H1 (cell line): ENCODE measurements around the gene KCNT1. TPM values are rescaled to one million over a fixed set of nuclear protein-coding genes. Genes with fewer than 3 reads are reported as not detected.

Experiments
- CTCF ChIA-PET: fragments of 300-600 bp; sonication (Branson Sonifier 250); formaldehyde crosslinking; loops from one replicate; lab custom pipeline; 2021; ENCODE audit not compliant: partially characterized antibody; lab: Charles Lee
- POLR2A ChIA-PET: fragments of 300-600 bp; sonication (Branson Sonifier 250); formaldehyde crosslinking; loops from one replicate; lab custom pipeline; 2021; ENCODE audit warnings: inconsistent platforms; ENCODE audit not compliant: partially characterized antibody; lab: Charles Lee
- DNase-seq, 2 experiments: peaks; one replicate each; pipeline versions ENCODE4 v3.0.0 to v3.0.0-alpha.2; 2010 to 2022; ENCODE audit warnings: low spot score in 2 of 2, low read depth in 1 of 2, mixed read lengths in 1 of 2
- FAIRE-seq: peaks from 2 replicates; lab custom pipeline; 2011; peaks lifted over from hg19 to GRCh38; lab: Jason Lieb, UNC
- H2AFZ ChIP-seq: 2 replicates; pipeline ENCODE4 v1.8.1; 2012; ENCODE audit warnings: low read length, inconsistent platforms
- H2AK5ac ChIP-seq: 2 replicates; pipeline ENCODE4 v1.6.1; 2013; ENCODE audit warnings: low read depth, low read length
- H2BK120ac ChIP-seq: replicated peaks from 2 replicates; pipeline ENCODE3; 2013; ENCODE audit warnings: low read depth, low read length, inconsistent platforms
- H2BK12ac ChIP-seq: 2 replicates; pipeline ENCODE4 v1.6.1; 2013; ENCODE audit warnings: low read depth, low read length
- H2BK15ac ChIP-seq: 2 replicates; pipeline ENCODE4 v1.6.1; 2013; ENCODE audit warnings: low read length
- H2BK20ac ChIP-seq: 2 replicates; pipeline ENCODE4 v1.6.1; 2013; ENCODE audit warnings: low read length
- H2BK5ac ChIP-seq: 2 replicates; pipeline ENCODE4 v1.6.1; 2013; ENCODE audit warnings: low read depth, low read length
- H3K14ac ChIP-seq: 2 replicates; pipeline ENCODE4 v1.6.1; 2013; ENCODE audit warnings: inconsistent platforms; ENCODE audit not compliant: insufficient read length
- H3K18ac ChIP-seq: 2 replicates; pipeline ENCODE4 v1.6.1; 2013; ENCODE audit warnings: low read length; ENCODE audit errors: extremely low read depth
- H3K23ac ChIP-seq: 2 replicates; pipeline ENCODE4 v1.6.1; 2013; ENCODE audit warnings: inconsistent platforms; ENCODE audit not compliant: insufficient read length
- H3K23me2 ChIP-seq: 2 replicates; pipeline ENCODE4 v1.6.1; 2013; ENCODE audit warnings: low read depth, low read length
- H3K27ac ChIP-seq: 2 replicates; pipeline ENCODE4 v1.6.1; 2011; ENCODE audit warnings: low read depth, low read length, inconsistent platforms
- H3K27me3 ChIP-seq, 4 experiments: replicated peaks in 1 of 4; 1 replicate in 1 of 4; 2 replicates in 3 of 4; pipeline versions ENCODE4 v1.6.1 to v1.8.1; 2011 to 2013; ENCODE audit warnings: low read length in 3 of 4, mild to moderate bottlenecking in 3 of 4, inconsistent platforms in 2 of 4, mixed read lengths in 2 of 4, moderate library complexity in 1 of 4; ENCODE audit not compliant: control insufficient read depth in 3 of 4, insufficient read depth in 3 of 4; ENCODE audit errors: extremely low read depth in 1 of 4
- H3K36me3 ChIP-seq, 4 experiments: 2 replicates each; pipeline versions ENCODE4 v1.6.1 to v1.8.1; 2011 to 2013; ENCODE audit warnings: mild to moderate bottlenecking in 4 of 4, low read length in 3 of 4, moderate library complexity in 2 of 4, control low read depth in 1 of 4, inconsistent platforms in 1 of 4; ENCODE audit not compliant: insufficient read depth in 4 of 4, control insufficient read depth in 2 of 4
- H3K4ac ChIP-seq: replicated peaks from 2 replicates; pipeline ENCODE3; 2013; ENCODE audit warnings: low read length, low read depth, mixed read lengths, inconsistent platforms; ENCODE audit not compliant: insufficient read length
- H3K4me1 ChIP-seq, 4 experiments: replicated peaks in 1 of 4; 1 replicate in 1 of 4; 2 replicates in 3 of 4; pipeline versions ENCODE4 v1.6.1 to v1.8.1; 2011 to 2013; ENCODE audit warnings: low read length in 3 of 4, inconsistent platforms in 2 of 4, mixed read lengths in 1 of 4; ENCODE audit not compliant: insufficient read depth in 4 of 4, control insufficient read depth in 3 of 4
- H3K4me2 ChIP-seq, 2 experiments: 2 replicates each; pipeline versions ENCODE4 v1.6.1 to v1.8.1; 2011 to 2013; ENCODE audit warnings: low read depth in 2 of 2, low read length in 2 of 2, control low read depth in 1 of 2, inconsistent platforms in 1 of 2, mild to moderate bottlenecking in 1 of 2; ENCODE audit not compliant: insufficient read depth in 1 of 2
- H3K4me3 ChIP-seq, 4 experiments: fragments of 200-600, 300-600 bp in 1 of 4; sonication (generic), shearing (Covaris generic), sonication (Bioruptor Twin) in 1 of 4; 2 replicates each; pipeline versions ENCODE4 v1.5.1 to v1.8.1; 2011 to 2016; ENCODE audit warnings: low read length in 4 of 4, low read depth in 3 of 4, control low read depth in 2 of 4, inconsistent platforms in 2 of 4, mild to moderate bottlenecking in 2 of 4, mixed read lengths in 1 of 4, moderate library complexity in 1 of 4; ENCODE audit not compliant: insufficient read depth in 2 of 4; ENCODE audit errors: extremely low read depth in 1 of 4
- H3K56ac ChIP-seq: replicated peaks from 2 replicates; pipeline ENCODE3; 2013; ENCODE audit warnings: low read depth, mild to moderate bottlenecking, mixed read lengths, low read length, inconsistent platforms; ENCODE audit not compliant: insufficient read length
- H3K79me1 ChIP-seq: 2 replicates; pipeline ENCODE4 v1.6.1; 2013; ENCODE audit warnings: low read depth, low read length, control low read depth
- H3K79me2 ChIP-seq, 2 experiments: 2 replicates each; pipeline versions ENCODE4 v1.6.1 to v1.8.1; 2012 to 2013; ENCODE audit warnings: low read length in 2 of 2, mild to moderate bottlenecking in 2 of 2, inconsistent platforms in 1 of 2; ENCODE audit not compliant: insufficient read depth in 2 of 2, control insufficient read depth in 1 of 2
- H3K9ac ChIP-seq, 4 experiments: replicated peaks in 1 of 4; 1 replicate in 1 of 4; 2 replicates in 3 of 4; pipeline versions ENCODE4 v1.6.1 to v1.8.1; 2011 to 2013; ENCODE audit warnings: low read depth in 3 of 4, low read length in 3 of 4, control low read depth in 2 of 4, mild to moderate bottlenecking in 2 of 4, moderate library complexity in 2 of 4, inconsistent platforms in 1 of 4; ENCODE audit errors: extremely low read depth in 1 of 4
- H3K9me3 ChIP-seq, 2 experiments: 2 replicates each; pipeline versions ENCODE4 v1.6.1 to v1.8.1; 2012 to 2013; ENCODE audit warnings: mild to moderate bottlenecking in 2 of 2, moderate library complexity in 2 of 2, control low read depth in 1 of 2, inconsistent platforms in 1 of 2, low read depth in 1 of 2, low read length in 1 of 2, mixed read lengths in 1 of 2; ENCODE audit not compliant: insufficient read depth in 2 of 2
- H4K20me1 ChIP-seq, 2 experiments: replicated peaks in 1 of 2; 2 replicates each; pipeline versions ENCODE3 to v1.8.1; 2011 to 2013; ENCODE audit warnings: inconsistent platforms in 2 of 2, low read length in 2 of 2, mild to moderate bottlenecking in 1 of 2; ENCODE audit not compliant: insufficient read depth in 2 of 2, control insufficient read depth in 1 of 2
- H4K5ac ChIP-seq: 2 replicates; pipeline ENCODE4 v1.6.1; 2013; ENCODE audit warnings: low read length, low read depth, mixed read lengths, inconsistent platforms; ENCODE audit not compliant: insufficient read length
- H4K8ac ChIP-seq: 2 replicates; pipeline ENCODE4 v1.8.0; 2013; ENCODE audit warnings: mild to moderate bottlenecking, moderate library complexity, low read length, inconsistent platforms; ENCODE audit not compliant: insufficient read depth; ENCODE audit errors: extremely low read depth
- H4K91ac ChIP-seq: replicated peaks from 2 replicates; pipeline ENCODE3; 2013; ENCODE audit warnings: low read length, mixed read lengths, inconsistent platforms; ENCODE audit not compliant: insufficient read length
- BACH1 ChIP-seq: IDR thresholded peaks from 2 replicates; pipeline ENCODE4 v1.6.1; 2012; ENCODE audit warnings: low read length, improper control_type of control experiment
- CTCF ChIP-seq, 3 experiments: IDR thresholded peaks; 1 replicate in 2 of 3; 2 replicates in 1 of 3; pipeline versions ENCODE4 v1.5.1 to v1.6.1; 2011; ENCODE audit warnings: low read length in 3 of 3, mild to moderate bottlenecking in 3 of 3, inconsistent platforms in 2 of 3, low read depth in 1 of 3, moderate library complexity in 1 of 3; ENCODE audit not compliant: insufficient read depth in 1 of 3; ENCODE audit errors: control extremely low read depth in 1 of 3
- RAD21 ChIP-seq, 2 experiments: IDR thresholded peaks in 1 of 2; conservative IDR thresholded peaks in 1 of 2; 2 replicates each; pipeline ENCODE4 v1.6.1; 2011; ENCODE audit warnings: low read depth in 2 of 2, low read length in 2 of 2, improper control_type of control experiment in 1 of 2, inconsistent platforms in 1 of 2, mild to moderate bottlenecking in 1 of 2, moderate library complexity in 1 of 2
- WGBS, 2 experiments: shearing (Covaris generic) in 1 of 2; methylation state at CpG; one replicate each; pipeline versions ENCODE4 v1.1.6 to v1.1.7; 2013 to 2015; ENCODE audit warnings: low lambda C conversion rate in 2 of 2, mixed read lengths in 2 of 2, inconsistent platforms in 1 of 2, low coverage in 1 of 2, missing lambda C conversion rate in 1 of 2; ENCODE audit not compliant: insufficient replicate concordance in 2 of 2, insufficient coverage in 1 of 2, insufficient read length in 1 of 2; ENCODE audit errors: extremely low coverage in 1 of 2, missing lambda C conversion rate in 1 of 2; 5-methylcytosine and 5-hydroxymethylcytosine counted together
- polyA plus RNA-seq, 7 experiments: library from polyadenylated mRNA; depleted of rRNA in 3 of 7; stranded (reverse) in 5 of 7; unstranded in 2 of 7; fragments of >200 nt in 5 of 7; fragments of 200-250 nt in 2 of 7; gene quantifications; 1 replicate in 5 of 7; 2 replicates in 1 of 7; 4 replicates in 1 of 7; pipeline versions ENCODE4 v1.2.1 to v1.2.3, GENCODE V29; 2011 to 2013; ENCODE audit warnings: missing spikeins in 2 of 7, mixed read lengths in 2 of 7
- total RNA-seq: library from RNA; stranded (reverse); fragmentation: NEBNext Ultra II Directional; extraction: Animal tissue kit (Norgen Biotek cat#: 25700); gene quantifications from 2 replicates; pipeline ENCODE4 v1.2.1, GENCODE V29; 2021

KCNT1 gene
- total and polyA plus RNA-seq, 2 of the 8 experiments (the other 6 are each of a cell fraction or from before 2014, with no cell fraction given) = 0.13 to 0.20 TPM

- Histone ChIP-seq H2AFZ (no peak overlapping the region), H4K5ac (no peak overlapping the region), H3K79me2 (no peaks in the 10 kb centered on the region), H2BK120ac (no peak overlapping the region), H3K23me2 (peaks cover 3% of the 10 kb centered on the region; the same call in 1 of the 2 replicates), H2BK5ac (no peak overlapping the region), H3K9ac (no peak overlapping the region), H3K4me3 (no peak overlapping the region), H3K4ac (no peak overlapping the region), H3K4me2 (no peak overlapping the region), H3K56ac (no peak overlapping the region), H3K18ac (no peak overlapping the region; the same call in 1 of the 2 replicates), H2BK15ac (no peak overlapping the region), H4K91ac (no peak overlapping the region), H3K9me3 (no peaks in the 10 kb centered on the region), H3K79me1 (no peaks in the 10 kb centered on the region), H2BK20ac (no peak overlapping the region), H3K14ac (no peak overlapping the region), H3K4me1 (peaks cover 0 to 17% (median under 1%) of the 10 kb centered on the region in 4 experiments; a peak in 3 of 7 replicates), H4K8ac (no peak overlapping the region; the same call in 1 of the 2 replicates), H3K27ac (no peak overlapping the region), H3K23ac (no peak overlapping the region), H3K36me3 (no peaks in the 10 kb centered on the region), H2BK12ac (peak overlapping the region; percentile 39; the same call in 1 of the 2 replicates), H3K27me3 (peaks cover 0 to 14% (median 4%) of the 10 kb centered on the region in 4 experiments; a peak in 4 of 7 replicates), H4K20me1 (peaks cover 0 to 2% of the 10 kb centered on the region in 2 experiments), H2AK5ac (no peak overlapping the region)
- WGBS, 2 experiments = 86% methylated on average over 19 of the region's 19 CpGs; no CpG with 5 or more reads in 1 of the 2 experiments
- DNase-seq (peak in 1 of 2 experiments; percentile 58), FAIRE-seq (no peak)
- POLR2A ChIA-PET = no interaction called here
- TF ChIP-seq BACH1 (no peak), RAD21 (IDR thresholded peaks at IDR 0.05 in 1 of 2, conservative IDR thresholded peaks at IDR 0.05 in 1 of 2; ENCODE audit: low read depth in 2 of 2, low read length in 2 of 2) (peak in 1 of 2 experiments; percentile 32; a peak in 1 of 4 replicates), CTCF (IDR thresholded peaks at IDR 0.05; ENCODE audit: control extremely low read depth in 1 of 3, insufficient read depth in 1 of 3, low read depth in 1 of 3, low read length in 3 of 3) (peak in 2 of 3 experiments; percentile 30 to 52; a peak in 3 of 4 replicates)
- CTCF ChIA-PET = interaction anchor here (1.0 to 1.6 kb wide), 4 partner anchors 27 to 107 kb away, joined by 3 to 4 read pairs (median 3); no protein-coding TSS in a partner anchor
Observed at GRCh38 chr9:135698767-135699166, 3.2 kb upstream of the KCNT1 start.
